Upper lobe of left lung (tissue), 6 donors: ENCODE results near the gene CGA. TPM values are rescaled to one million over a fixed set of nuclear protein-coding genes. Genes with fewer than 3 reads are reported as not detected.

ENCODE experiments used
- ATAC-seq, 2 donors: fragments of 200-7000 bp; cut with Tn5 transposase; one replicate each; pipeline ENCODE4 v1.9.1; 2022; ENCODE audit warnings: mild to moderate bottlenecking in 2 of 2, moderate library complexity in 2 of 2; ENCODE audit not compliant: low FRiP score in 2 of 2
- DNase-seq, 2 donors: peaks; one replicate each; pipeline ENCODE4 v3.0.0-alpha.2; 2019 to 2020
- H3K27ac ChIP-seq, 4 donors: fragments of 200-600 bp; sonication (generic); one replicate each; pipeline ENCODE4 v1.5.1; 2016 to 2019
- H3K27me3 ChIP-seq, 4 donors: fragments of 200-600 bp; sonication (generic); one replicate each; pipeline ENCODE4 v1.5.1; 2017 to 2019
- H3K36me3 ChIP-seq, 4 donors: fragments of 200-600 bp; sonication (generic); one replicate each; pipeline ENCODE4 v1.5.1; 2016 to 2019
- H3K4me1 ChIP-seq, 4 donors: fragments of 200-600 bp; sonication (generic); one replicate each; pipeline ENCODE4 v1.5.1; 2018 to 2019
- H3K4me3 ChIP-seq, 4 donors: fragments of 200-600 bp; sonication (generic); one replicate each; pipeline ENCODE4 v1.5.1; 2017 to 2019; ENCODE audit warnings: mild to moderate bottlenecking in 2 of 4, moderate library complexity in 1 of 4
- H3K9me3 ChIP-seq, 4 donors: fragments of 200-600 bp; sonication (generic); one replicate each; pipeline ENCODE4 v1.5.1; 2018 to 2019
- CTCF ChIP-seq, 6 experiments: fragments of 450-650 bp in 4 of 6; fragments of 200-600 bp in 2 of 6; sonication (generic) in 2 of 6; IDR thresholded peaks; one replicate each; pipeline ENCODE4 v1.5.1; 2016 to 2019; ENCODE audit warnings: antibody characterized with exemption in 6 of 6
- EP300 ChIP-seq, 4 donors: sonication (generic); formaldehyde crosslinking; IDR thresholded peaks; one replicate each; pipeline ENCODE4 v1.5.1; 2017; ENCODE audit warnings: antibody characterized with exemption in 4 of 4, control low read depth in 2 of 4
- POLR2A ChIP-seq, 4 donors: fragments of 450-650 bp; IDR thresholded peaks; one replicate each; pipeline ENCODE4 v1.5.1; 2016 to 2017; ENCODE audit warnings: antibody characterized with exemption in 4 of 4, mild to moderate bottlenecking in 2 of 4
- POLR2AphosphoS5 ChIP-seq, 2 donors: sonication (generic); formaldehyde crosslinking; IDR thresholded peaks; one replicate each; pipeline ENCODE4 v1.5.1; 2017; ENCODE audit warnings: antibody characterized with exemption in 2 of 2
- WGBS, 2 donors: methylation state at CpG; one replicate each; pipeline ENCODE4 v1.1.5; 2017 to 2018; 5-methylcytosine and 5-hydroxymethylcytosine counted together
- total RNA-seq, 6 donors: library from RNA; depleted of rRNA in 4 of 6; stranded (reverse); fragments of >200 nt in 4 of 6; gene quantifications; one replicate each; pipeline versions ENCODE4 v1.1.0 to v1.2.1, GENCODE V29; 2016 to 2021
- donor health status: DM: no; HTN: no; CAD: no; lungs with moderate emphysema.
- donor health status: DM: no; HTN: yes; CAD: no; lungs with severe emphysema.

The CGA gene
- total RNA-seq, 6 donors from 2014 or later, result not detected

- ATAC-seq, result no peak
- whole genome bisulfite sequencing, 2 donors, result 3 to 31% methylated on average over 1 of the region's 1 CpG
Observed at GRCh38 chr6:87126501-87126900, 31.6 kb upstream of the CGA start.

GRCh38 chr6:87124074-87124473 is 29.2 kb upstream of the CGA start:
- H3K4me3 ChIP-seq, result no peak overlapping the region
- no peaks in the 10 kb centered on the region for H3K4me1 ChIP-seq
- no peaks in the 10 kb centered on the region for H3K9me3 ChIP-seq
- peaks cover 0 to 8% (median 3%) of the 10 kb centered on the region in 4 donors for H3K27me3 ChIP-seq
- no peak overlapping the region for H3K27ac ChIP-seq
- 95 to 97% methylated on average over 5 of the region's 5 CpGs for whole genome bisulfite sequencing, 2 donors
- H3K36me3 ChIP-seq, result no peaks in the 10 kb centered on the region
- DNase-seq, result no peak
- TF ChIP-seq POLR2A (IDR thresholded peaks at IDR 0.05) (no peak), POLR2AphosphoS5 (IDR thresholded peaks at IDR 0.05) (no peak), EP300 (IDR thresholded peaks at IDR 0.05) (no peak), CTCF (IDR thresholded peaks at IDR 0.05) (no peak)
- no peak for ATAC-seq

More at GRCh38 chr6:87126501-87126900, 31.6 kb upstream of the CGA start:
- Histone ChIP-seq H3K4me1 (no peaks in the 10 kb centered on the region), H3K9me3 (no peaks in the 10 kb centered on the region), H3K4me3 (no peak overlapping the region), H3K36me3 (no peaks in the 10 kb centered on the region), H3K27me3 (peaks cover 0 to 8% (median 3%) of the 10 kb centered on the region in 4 donors), H3K27ac (no peak overlapping the region)
- no peak for DNase-seq
- TF ChIP-seq EP300 (IDR thresholded peaks at IDR 0.05) (no peak), POLR2AphosphoS5 (IDR thresholded peaks at IDR 0.05) (no peak)

GRCh38 chr6:87122477-87122876 is 27.6 kb upstream of the CGA start:
- no peak overlapping the region for H3K4me3 ChIP-seq
- DNase-seq, result peak in 1 of 2 donors; percentile 80
- 40 to 81% methylated on average over 43 to 47 of the region's 51 CpGs for WGBS, 2 donors
- no peaks in the 10 kb centered on the region for H3K36me3 ChIP-seq
- TF ChIP-seq EP300 (IDR thresholded peaks at IDR 0.05), result no peak
- no peak for TF ChIP-seq POLR2AphosphoS5 (IDR thresholded peaks at IDR 0.05)
- no peak for TF ChIP-seq CTCF (IDR thresholded peaks at IDR 0.05)
- no peak for TF ChIP-seq POLR2A (IDR thresholded peaks at IDR 0.05)
- H3K27me3 ChIP-seq, result peaks cover 0 to 8% (median 3%) of the 10 kb centered on the region in 4 donors
- H3K27ac ChIP-seq, result no peak overlapping the region
- H3K4me1 ChIP-seq, result no peaks in the 10 kb centered on the region
- no peaks in the 10 kb centered on the region for H3K9me3 ChIP-seq
- ATAC-seq, result no peak

DNA sequence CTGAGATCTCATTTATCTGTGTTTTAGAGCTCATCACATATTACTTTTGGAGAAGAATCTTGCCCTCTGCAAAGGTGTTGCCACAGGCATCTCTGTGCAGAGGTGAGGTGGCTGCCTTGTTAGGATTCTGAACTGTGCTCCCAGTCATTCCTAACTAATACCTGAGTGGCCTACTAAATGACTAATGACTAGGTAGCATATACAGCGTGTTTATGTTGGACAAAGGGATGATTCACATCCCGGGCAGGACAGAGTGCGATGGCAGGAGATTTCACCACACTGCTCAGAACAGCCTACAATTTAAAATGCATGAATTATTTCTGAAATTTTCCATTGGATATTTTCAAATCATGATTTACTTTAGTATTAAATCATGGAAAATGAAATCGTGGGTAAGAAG is 23.1 kb upstream of the CGA start:
- DNase-seq (no peak), ATAC-seq (no peak)
- no peak for TF ChIP-seq POLR2AphosphoS5 (IDR thresholded peaks at IDR 0.05)
- no peak for TF ChIP-seq EP300 (IDR thresholded peaks at IDR 0.05)
- no peak for TF ChIP-seq CTCF (IDR thresholded peaks at IDR 0.05)
- TF ChIP-seq POLR2A (IDR thresholded peaks at IDR 0.05), result no peak
- no peak overlapping the region for H3K27ac ChIP-seq
- WGBS, 2 donors, result 89 to 94% methylated on average over 4 of the region's 4 CpGs
- no peaks in the 10 kb centered on the region for H3K9me3 ChIP-seq
- no peaks in the 10 kb centered on the region for H3K36me3 ChIP-seq
- no peaks in the 10 kb centered on the region for H3K4me1 ChIP-seq
- peaks cover 0 to 8% (median 3%) of the 10 kb centered on the region in 4 donors for H3K27me3 ChIP-seq
- H3K4me3 ChIP-seq, result no peak overlapping the region

- no peak overlapping the region for H3K4me3 ChIP-seq
- 76 to 92% methylated on average over 2 of the region's 2 CpGs for WGBS, 2 donors
- ATAC-seq (no peak), DNase-seq (no peak)
- H3K27ac ChIP-seq, result no peak overlapping the region
- H3K9me3 ChIP-seq, result no peaks in the 10 kb centered on the region
- H3K4me1 ChIP-seq, result no peaks in the 10 kb centered on the region
- no peaks in the 10 kb centered on the region for H3K27me3 ChIP-seq
- TF ChIP-seq EP300 (IDR thresholded peaks at IDR 0.05) (no peak), CTCF (IDR thresholded peaks at IDR 0.05) (no peak), POLR2A (IDR thresholded peaks at IDR 0.05) (no peak)
- no peaks in the 10 kb centered on the region for H3K36me3 ChIP-seq
Observed at GRCh38 chr6:87116922-87117321, 22.0 kb upstream of the CGA start.
